ENCODE results near the gene FBXO46. TPM values are rescaled to one million over a fixed set of nuclear protein-coding genes. Genes with fewer than 3 reads are reported as not detected.

Gene FBXO46
- total and polyA plus RNA-seq, 2 donors (not counting 3 experiments of a cell fraction or from before 2014, with no cell fraction given), result 7.7 to 21.2 TPM

DNA sequence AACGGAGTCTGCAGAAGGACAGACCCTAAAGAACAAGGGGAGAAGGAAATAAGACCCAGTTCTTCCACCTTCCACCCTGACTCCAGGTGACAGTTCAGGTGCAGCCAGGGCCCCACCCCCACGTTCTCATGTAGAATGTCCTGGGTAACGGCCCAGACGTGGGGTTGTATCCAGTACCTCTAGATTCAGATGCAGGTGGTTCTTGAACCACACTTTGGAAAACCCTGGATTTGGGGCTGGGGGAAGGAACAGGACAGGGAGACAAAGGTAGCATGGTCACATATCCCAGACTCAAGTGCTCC is 49.4 kb upstream of the FBXO46 start:
- no peak for FAIRE-seq
- CTCF ChIA-PET, result interaction anchor here (5.0 kb wide), 1 partner anchor 10 kb away, joined by 66 read pairs; the partner anchor contains the start of gene SIX5

More for the DNA sequence above, 49.4 kb upstream of the FBXO46 start:
- dilution Hi-C loops (cut with MboI; ENCODE audit: extremely low pct_ligation_motif_present, low sequenced_read_pairs), result no loop called here
- Histone ChIP-seq H3K4me2 (ENCODE audit: insufficient read depth, low read length) (no peak overlapping the region), H3K27me3 (ENCODE audit: control insufficient read depth in 2 of 2, insufficient read depth in 2 of 2, low read length in 2 of 2) (no peaks in the 10 kb centered on the region), H3K36me3 (ENCODE audit: control insufficient read depth in 2 of 2, extremely low read depth in 1 of 2, insufficient read depth in 2 of 2, low read length in 2 of 2) (peaks cover 0 to 15% of the 10 kb centered on the region in 2 experiments), H3K9ac (replicated peaks; ENCODE audit: extremely low read depth, insufficient read depth, low read length) (no peak overlapping the region), H3K27ac (ENCODE audit: insufficient read depth, low read depth, low read length) (no peak overlapping the region), H3K4me3 (replicated peaks in 1 of 3; ENCODE audit: insufficient read depth in 1 of 3, low read depth in 1 of 3, low read length in 3 of 3) (no peak overlapping the region), H2AFZ (ENCODE audit: low read depth, low read length) (no peak overlapping the region), H4K20me1 (replicated peaks; ENCODE audit: control insufficient read depth, extremely low read depth, insufficient read depth, low read length) (no peaks in the 10 kb centered on the region), H3K4me1 (ENCODE audit: control insufficient read depth, extremely low read depth, insufficient read depth, low read length) (peaks cover 5% of the 10 kb centered on the region), H3K9me1 (replicated peaks; ENCODE audit: control insufficient read depth, extremely low read depth, insufficient read depth, low read length) (no peaks in the 10 kb centered on the region), H3K79me2 (ENCODE audit: control insufficient read depth, insufficient read depth, low read length) (no peaks in the 10 kb centered on the region), H3K9me3 (replicated peaks; ENCODE audit: control insufficient read depth, insufficient read depth, low read length) (no peaks in the 10 kb centered on the region)
- TF ChIP-seq JUN (IDR thresholded peaks at IDR 0.05; ENCODE audit: borderline replicate concordance, insufficient read depth, insufficient read length, low read depth), result no peak
- TF ChIP-seq POLR2A (IDR thresholded peaks at IDR 0.05; ENCODE audit: low read depth, low read length), result no peak
- TF ChIP-seq EZH2 (IDR thresholded peaks at IDR 0.05; ENCODE audit: borderline replicate concordance, low read depth, low read length, severe bottlenecking), result no peak
- no peak for TF ChIP-seq POLR2AphosphoS5 (IDR thresholded peaks at IDR 0.05; ENCODE audit: insufficient read depth, low read depth, low read length)
- TF ChIP-seq, protein P1, sequence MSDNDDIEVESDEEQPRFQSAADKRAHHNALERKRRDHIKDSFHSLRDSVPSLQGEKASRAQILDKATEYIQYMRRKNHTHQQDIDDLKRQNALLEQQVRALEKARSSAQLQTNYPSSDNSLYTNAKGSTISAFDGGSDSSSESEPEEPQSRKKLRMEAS (IDR thresholded peaks at IDR 0.05; ENCODE audit: insufficient read depth, insufficient read length), result no peak
- no peak for TF ChIP-seq FOS (IDR thresholded peaks at IDR 0.05; ENCODE audit: borderline replicate concordance, insufficient read depth, low read length)
- TF ChIP-seq MYC (IDR thresholded peaks at IDR 0.05; ENCODE audit: low read depth, low read length), result no peak
- no peak for TF ChIP-seq GATA2 (IDR thresholded peaks at IDR 0.05; ENCODE audit: insufficient read depth, insufficient read length, low read depth, low read length)
- TF ChIP-seq, protein P2, sequence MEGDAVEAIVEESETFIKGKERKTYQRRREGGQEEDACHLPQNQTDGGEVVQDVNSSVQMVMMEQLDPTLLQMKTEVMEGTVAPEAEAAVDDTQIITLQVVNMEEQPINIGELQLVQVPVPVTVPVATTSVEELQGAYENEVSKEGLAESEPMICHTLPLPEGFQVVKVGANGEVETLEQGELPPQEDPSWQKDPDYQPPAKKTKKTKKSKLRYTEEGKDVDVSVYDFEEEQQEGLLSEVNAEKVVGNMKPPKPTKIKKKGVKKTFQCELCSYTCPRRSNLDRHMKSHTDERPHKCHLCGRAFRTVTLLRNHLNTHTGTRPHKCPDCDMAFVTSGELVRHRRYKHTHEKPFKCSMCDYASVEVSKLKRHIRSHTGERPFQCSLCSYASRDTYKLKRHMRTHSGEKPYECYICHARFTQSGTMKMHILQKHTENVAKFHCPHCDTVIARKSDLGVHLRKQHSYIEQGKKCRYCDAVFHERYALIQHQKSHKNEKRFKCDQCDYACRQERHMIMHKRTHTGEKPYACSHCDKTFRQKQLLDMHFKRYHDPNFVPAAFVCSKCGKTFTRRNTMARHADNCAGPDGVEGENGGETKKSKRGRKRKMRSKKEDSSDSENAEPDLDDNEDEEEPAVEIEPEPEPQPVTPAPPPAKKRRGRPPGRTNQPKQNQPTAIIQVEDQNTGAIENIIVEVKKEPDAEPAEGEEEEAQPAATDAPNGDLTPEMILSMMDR (IDR thresholded peaks at IDR 0.05; ENCODE audit: extremely low read depth in 1 of 2, insufficient read depth in 1 of 2, low read depth in 1 of 2, low read length in 2 of 2), result no peak
- POLR2A ChIA-PET, result no interaction called here
- no peak for DNase-seq (ENCODE audit: low read depth, low spot score)
- intact Hi-C loops (cut with micrococcal nuclease), result no loop called here
- BruUV-seq (replicated peaks), result TSS peak; percentile 1

Measured in endothelial cell of umbilical vein (primary cell).